C4-2B (cell line): ENCODE data around the gene PRR15L.
A peak's percentile ranks its signal among the peaks of the same experiment; 100 is the strongest.
"Not testable (repeated sequence)": the region's sequence is repeated elsewhere in the genome, so short reads cannot be mapped to it uniquely, and the experiment has no call there.

Experiments used
- H3K27ac ChIP-seq: fragments of 450-650 bp; 2 replicates; pipeline ENCODE4 v1.5.1; 2017
- CTCF ChIP-seq: fragments of 450-650 bp; conservative IDR thresholded peaks from 2 replicates; pipeline ENCODE4 v1.5.1; 2017; ENCODE audit warnings: mild to moderate bottlenecking
- ZFX ChIP-seq: fragments of 450-650 bp; IDR thresholded peaks from 2 replicates; pipeline ENCODE4 v1.6.1; 2017

Gene PRR15L

GRCh38 chr17:47941246-47942095 lies 16.2 kb downstream of the PRR15L start, which contains the start of gene PNPO:
Gene PNPO (plus strand): TSS chr17:47941571. CDS start chr17:47941676, 105 bp downstream.
- peak within 1 kb of the TSS; percentile 88 for H3K27ac ChIP-seq
- no peak for TF ChIP-seq CTCF
- TF ChIP-seq ZFX, result peak; percentile 55; the same call in 1 of the 2 replicates

- TF ChIP-seq ZFX (no peak), CTCF (no peak)
- H3K27ac ChIP-seq, result no peak overlapping the region
Measured at GRCh38 chr17:47937941-47938340, 19.7 kb downstream of the PRR15L start.

- H3K27ac ChIP-seq, result no peak overlapping the region
- TF ChIP-seq CTCF (no peak), ZFX (no peak)
Measured at GRCh38 chr17:47935961-47936360, 21.7 kb downstream of the PRR15L start.

GRCh38 chr17:47935468-47935867 lies 22.2 kb downstream of the PRR15L start:
- H3K27ac ChIP-seq, result not testable (repeated sequence)

- no peak overlapping the region for H3K27ac ChIP-seq
- TF ChIP-seq ZFX (no peak), CTCF (no peak)
Measured at GRCh38 chr17:47934856-47935255, 22.8 kb downstream of the PRR15L start.

GRCh38 chr17:47931848-47932247 lies 25.8 kb downstream of the PRR15L start:
- no peak overlapping the region for H3K27ac ChIP-seq

GRCh38 chr17:47929218-47930000 lies 28.3 kb downstream of the PRR15L start:
- TF ChIP-seq CTCF (no peak), ZFX (no peak)
- no peak overlapping the region for H3K27ac ChIP-seq

More at GRCh38 chr17:47931848-47932247, 25.8 kb downstream of the PRR15L start:
- TF ChIP-seq CTCF (no peak), ZFX (no peak)
